HK-2 (cell line): Measurements from ENCODE around the gene ZFX.
"Not testable (repeated sequence)": the region's sequence is repeated elsewhere in the genome, so short reads cannot be mapped to it uniquely, and the experiment has no call there.

Source experiments
- DNase-seq: peaks from one replicate; pipeline ENCODE4 v3.0.0-alpha.2; 2018; ENCODE audit not compliant: unreplicated experiment

The ZFX gene

DNA sequence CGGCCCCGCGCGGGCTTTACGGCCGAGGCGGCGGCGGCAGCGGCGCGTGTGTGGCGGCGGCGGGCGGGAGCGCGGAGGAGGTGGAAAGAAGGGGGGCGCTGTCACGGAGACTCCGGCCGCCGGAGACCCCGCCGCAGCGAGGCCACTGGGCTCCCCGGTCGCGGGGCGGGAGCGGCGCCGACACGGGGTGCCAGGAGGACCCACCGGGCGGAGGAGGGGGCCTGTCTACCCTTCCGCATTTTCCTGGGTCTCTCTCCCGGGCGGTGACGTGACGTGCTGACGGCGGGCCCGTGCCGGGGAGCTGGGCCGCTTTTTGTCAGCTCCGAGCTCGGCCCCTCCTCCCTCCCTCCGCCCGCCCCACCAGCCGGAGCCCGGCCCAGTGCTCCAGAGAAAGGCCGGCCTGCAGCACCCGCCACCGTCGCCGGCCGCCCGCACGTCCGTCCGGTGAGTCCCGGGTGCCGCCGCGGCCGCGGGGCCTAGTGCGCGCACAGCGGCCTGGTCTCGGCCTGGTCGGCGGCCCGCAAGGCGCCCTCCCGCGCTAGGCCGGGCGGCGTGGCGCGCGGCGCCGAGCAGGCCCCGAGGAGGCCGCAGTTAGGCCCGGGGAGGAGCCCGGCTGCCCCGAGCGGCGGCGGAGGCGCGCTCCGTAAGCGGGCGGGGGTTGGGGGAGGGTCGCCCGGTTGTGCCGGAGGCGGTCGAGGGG lies at the start of gene ZFX:
TSS of gene ZFX (plus strand) at position 379 of the 700 bp plus-strand sequence. CDS start 23,014 bp downstream, outside the sequence.
- DNase-seq, result peak; percentile 66

DNA sequence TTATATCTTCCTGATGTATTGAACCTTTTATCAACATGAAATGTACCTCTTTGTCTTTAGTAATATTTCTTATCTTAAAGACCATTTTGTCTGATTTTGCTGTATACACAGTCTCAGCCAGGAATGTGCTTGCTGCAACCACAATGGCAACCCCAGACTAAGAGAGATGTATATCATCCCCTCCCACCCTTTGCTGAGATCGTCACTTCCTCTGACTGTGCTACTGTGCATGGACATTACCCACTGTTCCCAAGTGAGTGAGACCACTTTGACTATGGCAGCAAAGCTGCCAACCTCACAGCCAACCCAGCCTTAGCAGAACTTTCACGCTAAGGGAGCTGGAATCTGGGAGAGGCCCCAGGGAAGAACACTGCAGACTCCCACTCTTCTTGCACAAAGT lies 48.8 kb upstream of the ZFX start:
- DNase-seq, result no peak

DNA sequence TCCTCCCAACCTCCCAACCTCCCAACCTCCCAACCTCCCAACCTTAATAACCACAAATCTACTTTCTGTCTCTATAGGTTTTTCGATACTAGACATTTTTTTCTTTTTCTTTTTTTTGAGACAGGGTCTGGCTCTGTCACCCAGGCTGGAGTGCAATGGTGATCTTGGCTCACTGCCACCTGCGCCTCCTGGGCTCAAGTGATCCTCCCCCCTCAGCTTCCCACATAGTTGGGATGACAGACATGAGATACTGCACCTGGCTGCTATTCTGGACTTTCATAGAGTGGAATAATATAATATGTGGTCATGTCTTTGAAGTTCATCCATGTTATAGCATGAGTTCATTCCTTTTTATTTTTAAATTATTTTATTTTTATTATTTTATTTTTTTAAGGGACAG lies 39.5 kb upstream of the ZFX start:
- no peak for DNase-seq

DNA sequence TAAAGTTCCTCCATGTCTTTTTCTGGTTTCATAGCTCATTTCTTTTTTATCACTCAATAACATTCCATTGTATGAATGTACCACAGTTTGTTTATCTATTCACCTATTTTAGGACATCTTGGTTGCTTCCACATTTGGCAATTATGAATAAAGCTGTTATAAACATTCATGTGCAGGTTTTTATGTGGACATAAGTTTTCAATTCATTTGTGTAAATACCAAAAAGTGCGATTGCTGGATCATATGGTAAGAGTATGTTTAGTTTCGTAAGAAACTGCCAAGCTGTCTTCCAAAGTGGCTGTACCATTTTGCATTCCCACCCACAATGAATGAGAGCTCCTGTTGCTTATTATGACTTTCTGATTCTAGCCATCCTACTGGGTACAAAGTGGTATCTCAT lies 36.3 kb upstream of the ZFX start:
- DNase-seq, result no peak

DNA sequence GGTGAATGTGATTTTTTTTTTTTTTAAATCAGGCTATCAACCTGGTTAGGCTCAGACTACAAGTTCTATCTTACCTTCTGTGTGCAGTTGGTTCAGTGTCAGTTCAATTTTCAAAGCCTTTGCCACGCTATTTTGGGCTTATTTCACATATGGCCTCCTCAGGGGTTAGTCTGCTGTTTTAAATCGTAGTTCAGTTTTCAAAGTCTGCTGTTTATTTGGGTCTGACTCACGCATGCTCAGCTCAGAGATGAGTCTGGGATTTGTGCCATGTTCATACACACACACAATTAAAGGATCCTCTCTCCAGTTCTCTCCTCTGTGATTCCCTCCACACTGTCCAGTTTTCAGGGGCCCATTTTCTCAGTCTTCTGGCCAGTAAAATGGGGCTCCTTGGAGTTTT lies 32.3 kb upstream of the ZFX start:
- no peak for DNase-seq

DNA sequence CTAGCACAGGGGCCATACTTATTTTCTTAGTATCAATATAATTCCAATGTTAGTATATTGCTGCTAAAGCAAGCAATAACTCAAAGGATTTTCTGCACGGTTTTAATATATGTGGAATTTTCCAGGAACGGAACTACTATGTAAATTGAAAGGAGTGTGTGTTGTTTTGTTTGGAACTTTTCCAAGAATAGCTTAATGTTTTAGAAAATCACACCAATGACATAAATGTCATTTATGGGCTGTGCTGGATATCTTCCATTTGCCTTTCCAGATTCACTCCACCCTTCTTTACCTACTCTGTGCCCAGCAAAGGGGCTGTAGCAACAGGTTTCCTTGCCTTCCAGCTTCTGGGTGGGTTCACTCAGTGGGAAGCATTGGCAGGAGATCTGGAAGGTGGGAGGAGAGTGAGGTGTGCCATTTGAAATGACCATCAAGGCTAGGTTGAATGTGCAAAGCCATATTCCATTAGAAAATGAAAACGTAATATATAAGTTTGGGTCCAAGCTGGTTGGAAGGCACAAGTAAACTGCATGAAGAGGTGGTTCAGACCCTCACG lies 25.2 kb upstream of the ZFX start:
- no peak for DNase-seq

DNA sequence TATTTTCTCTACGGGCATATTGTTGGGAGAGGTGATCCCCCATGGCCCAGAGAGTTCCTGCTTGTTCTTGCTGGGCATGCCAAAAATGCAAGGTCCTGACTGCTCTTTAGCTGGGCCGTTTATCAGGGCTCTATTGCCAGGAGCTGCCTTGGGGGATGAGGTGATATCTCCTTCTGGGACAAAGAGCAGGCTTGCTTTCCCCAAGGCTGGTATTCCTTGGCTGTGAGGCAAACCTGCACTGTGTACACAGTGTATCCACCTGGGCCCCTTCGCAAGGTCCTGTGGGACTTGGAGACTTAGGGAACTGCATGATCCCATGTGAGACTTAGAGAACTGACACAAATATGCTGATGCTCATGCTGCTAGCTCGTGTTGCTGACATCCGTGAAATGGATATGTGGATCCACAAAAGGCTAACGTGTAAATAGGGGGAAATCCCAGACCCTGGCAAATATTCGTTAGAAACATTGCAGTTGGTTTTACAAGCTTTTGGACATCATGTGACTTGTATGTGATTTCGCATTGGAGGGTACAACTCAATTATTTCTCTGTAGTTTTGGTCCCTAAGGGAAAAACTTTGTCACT lies 24.4 kb upstream of the ZFX start:
- DNase-seq, result no peak

DNA sequence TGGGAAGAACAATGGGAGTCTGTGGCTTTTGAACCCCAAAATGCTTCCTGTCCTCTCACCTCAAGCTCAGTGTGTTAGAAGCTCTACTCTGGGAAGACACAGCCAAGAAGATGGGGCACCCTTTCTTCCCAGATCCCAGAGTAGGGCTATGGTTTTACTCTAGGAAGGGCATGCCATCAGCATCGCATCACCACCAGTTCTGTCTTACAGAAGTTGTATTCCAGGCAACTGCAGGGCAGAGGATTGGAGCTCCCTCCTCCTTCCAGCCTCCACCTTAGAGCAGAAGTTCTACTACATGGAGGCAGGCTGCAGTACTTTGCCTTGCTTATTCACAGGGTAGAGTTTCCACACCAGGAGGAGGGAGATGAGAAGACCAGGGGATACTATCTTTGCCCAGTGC lies 18.1 kb upstream of the ZFX start:
- DNase-seq, result no peak

DNA sequence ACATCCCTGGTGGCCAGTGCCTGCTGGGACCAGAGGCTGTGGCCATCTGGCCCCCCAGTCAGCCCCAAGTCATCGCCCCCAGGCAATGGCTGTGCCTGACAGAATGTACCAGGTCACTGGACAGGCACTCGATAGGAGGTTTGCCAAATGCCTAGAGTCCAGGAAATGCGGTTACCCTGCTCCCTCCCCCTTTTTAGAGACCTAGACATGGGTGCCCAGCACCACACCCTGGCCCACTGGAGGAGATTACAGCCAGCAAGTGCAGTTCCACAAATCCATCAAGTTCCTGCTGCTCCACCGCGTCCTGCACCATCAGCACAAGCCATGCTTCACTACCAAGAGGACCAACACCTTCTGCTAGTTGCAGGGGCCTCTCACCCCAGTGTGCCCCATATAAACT lies 16.2 kb upstream of the ZFX start:
- DNase-seq, result no peak

DNA sequence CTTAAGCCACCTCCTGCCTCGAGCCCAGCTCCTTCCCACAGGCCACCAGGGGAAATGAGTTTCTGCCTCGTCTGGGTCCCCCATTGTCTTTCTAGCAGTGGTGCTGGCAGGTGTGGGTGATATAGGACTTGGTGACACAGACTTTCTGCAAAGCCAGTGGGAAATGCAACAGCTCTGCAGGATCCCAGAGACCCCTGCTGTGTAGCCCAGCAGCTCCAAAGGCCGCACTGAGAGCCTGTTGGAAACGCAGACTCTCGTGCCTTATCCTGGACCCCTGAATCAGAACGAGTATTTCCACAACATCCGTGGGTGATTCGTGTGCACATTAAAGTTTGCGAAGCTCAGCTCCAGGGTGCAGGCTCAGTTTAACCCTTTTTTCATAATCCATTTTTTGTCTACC lies 13.8 kb upstream of the ZFX start:
- not testable (repeated sequence) for DNase-seq

DNA sequence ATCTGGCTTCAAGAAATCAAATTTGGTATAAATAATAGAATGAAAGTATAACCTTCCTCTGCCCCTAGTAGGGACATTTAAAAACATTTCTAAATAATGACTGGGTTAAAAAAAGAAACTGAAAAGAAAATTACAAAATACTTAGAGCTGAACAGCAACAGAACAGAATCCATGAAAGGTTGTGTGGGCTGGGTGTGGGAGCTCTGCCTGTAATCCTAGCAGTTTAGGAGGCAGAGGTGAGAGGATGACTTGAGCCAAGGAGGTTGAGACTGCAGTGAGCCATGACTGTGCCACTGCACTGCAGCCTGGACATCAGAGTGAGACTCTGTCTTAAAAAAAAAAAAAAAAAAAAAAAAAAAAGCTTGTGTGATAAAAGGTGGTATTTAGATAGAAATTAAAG lies 12.3 kb upstream of the ZFX start:
- DNase-seq, result no peak

DNA sequence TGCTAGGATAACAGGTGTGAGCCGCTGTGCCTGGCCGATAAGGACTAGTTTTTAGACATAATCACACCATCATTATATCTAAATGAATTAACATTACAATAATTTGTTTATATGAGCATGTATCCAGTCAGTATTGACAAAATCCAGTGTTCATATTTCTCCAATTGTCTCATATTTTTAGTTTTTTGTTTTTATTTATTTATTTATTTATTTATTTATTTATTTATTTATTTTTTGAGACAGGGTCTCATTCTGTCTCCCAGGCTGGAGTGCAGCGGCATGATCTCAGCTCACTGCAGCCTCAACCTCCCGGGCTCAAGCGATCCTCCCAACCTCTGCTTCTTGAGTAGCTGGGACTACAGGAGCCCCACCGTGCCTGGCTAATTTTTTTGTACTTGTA lies 5.5 kb upstream of the ZFX start:
- DNase-seq, result not testable (repeated sequence)

DNA sequence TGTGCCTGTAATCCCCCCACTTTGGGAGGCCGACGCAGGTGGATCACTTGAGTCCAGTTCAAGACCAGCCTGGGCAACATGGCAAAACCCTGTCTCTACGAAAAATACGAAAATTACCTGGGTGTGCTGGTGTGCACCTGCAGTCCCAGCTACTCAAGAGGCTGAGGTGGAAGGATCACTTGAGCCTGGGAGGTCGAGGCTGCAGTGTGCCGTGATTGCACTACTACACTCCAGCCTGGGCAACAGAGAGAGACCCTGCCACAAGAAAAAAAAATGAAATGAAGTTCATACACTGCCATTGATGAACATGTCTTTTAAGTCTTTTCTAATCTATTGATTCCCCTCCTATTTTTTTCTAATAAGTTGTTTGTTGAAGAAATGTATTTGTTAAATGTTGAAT lies 5.0 kb upstream of the ZFX start:
- no peak for DNase-seq

DNA sequence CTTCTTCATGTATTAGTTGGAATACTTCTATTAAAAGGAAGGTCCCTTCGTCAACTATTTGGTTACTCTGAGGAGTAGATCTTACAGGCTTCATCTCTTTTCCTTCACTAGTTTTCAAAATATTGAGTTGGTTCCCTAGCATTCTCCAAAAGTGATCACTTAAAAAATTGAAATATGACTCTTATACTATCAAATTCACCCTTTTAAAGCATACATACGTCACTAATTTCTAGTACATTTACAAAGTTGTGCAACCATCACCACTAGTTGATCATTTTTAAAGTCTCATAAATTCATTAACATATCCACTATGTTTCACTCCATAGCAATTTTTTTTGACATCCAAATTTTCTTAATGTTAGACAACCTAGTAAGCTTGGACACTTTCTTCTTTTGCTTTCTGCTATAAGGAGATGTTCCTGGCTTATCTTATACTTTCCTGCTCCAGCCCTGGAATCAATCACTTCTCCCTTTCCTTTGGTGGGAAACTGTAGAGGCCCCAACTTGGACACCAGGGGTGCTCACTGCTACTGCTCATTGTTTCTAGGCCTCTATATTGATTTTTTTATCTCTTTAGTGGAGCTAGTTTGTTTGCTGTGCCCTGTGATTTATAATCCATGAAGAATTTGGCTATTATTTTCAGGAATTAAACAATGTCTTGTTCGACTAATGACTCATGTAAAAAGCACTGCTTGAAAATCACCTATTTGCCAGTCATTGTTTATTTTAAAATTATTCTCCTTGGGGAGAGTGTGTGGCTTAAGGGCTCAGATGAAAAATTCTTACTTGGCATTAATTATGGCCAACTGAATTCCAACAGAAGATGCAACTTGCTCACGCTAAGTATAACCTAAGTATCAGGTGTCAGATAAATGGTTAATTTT lies 4.0 kb upstream of the ZFX start:
- DNase-seq, result no peak

DNA sequence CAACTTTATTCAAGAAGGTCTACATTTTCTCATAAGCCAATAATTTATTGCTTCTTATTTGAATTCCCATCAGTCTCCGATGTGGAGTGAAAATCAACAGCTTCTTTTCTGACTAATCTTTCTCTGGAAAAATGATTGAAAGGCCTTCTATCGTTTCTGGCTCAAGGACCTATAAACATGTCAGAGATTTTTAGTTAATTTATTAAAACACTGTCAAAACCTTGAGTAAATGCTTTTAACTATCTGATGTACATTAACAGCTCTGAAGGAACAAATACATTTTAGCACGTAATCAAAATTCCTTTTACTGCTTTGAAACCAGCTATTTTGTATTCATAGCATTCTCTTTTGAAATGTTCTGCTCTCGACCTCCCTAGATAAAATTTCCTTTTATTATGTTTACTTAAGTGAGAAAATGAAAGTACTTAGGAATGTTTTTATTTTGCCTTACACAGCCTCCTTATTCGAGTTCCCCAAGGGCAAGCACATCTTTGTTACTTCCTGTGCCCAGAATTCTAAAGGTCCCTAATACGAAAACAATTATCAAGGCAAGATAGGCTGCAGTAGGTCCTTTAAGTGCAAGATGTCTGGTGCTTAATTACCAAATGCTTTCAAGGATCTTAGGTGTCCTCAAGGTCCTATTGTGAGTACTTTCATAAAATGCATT lies 3.1 kb upstream of the ZFX start:
- no peak for DNase-seq

DNA sequence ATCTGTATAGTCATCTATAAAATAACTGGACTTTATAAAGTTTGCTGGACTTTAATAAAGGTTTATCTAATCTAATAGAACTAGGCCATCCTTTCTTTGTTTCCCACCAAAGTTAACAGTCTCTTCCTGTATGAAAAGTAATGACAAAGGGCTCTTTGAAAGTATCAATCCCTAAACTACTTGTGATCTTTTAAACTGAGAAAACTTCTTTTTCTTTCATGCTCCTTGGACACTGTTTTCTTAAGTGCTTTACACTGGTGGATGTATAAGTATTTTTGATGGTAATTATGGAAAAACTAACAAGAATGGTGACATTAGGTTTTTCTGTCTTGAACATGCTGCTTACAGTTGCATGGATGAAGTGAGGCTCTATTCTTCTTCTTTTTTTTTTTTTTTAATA lies 2.4 kb upstream of the ZFX start:
- DNase-seq, result no peak

DNA sequence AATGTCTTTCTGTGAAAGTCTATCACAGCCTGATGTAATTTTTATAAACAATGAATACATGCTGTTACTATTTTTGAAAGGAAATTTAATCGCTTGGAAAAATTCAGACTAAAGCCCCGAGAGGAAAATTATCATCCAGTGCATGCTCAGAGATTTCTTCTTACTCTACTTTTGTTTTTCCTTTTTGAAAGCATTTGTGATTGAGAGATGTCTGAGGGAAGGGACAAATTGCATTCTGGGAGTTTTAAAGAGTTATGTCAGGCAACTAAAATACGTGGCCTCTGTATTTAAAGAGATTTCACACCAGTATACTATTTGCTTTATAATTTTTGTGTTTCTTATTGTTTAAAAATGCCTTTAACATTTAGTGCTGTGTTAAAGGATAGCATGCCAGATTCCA lies 1.4 kb upstream of the ZFX start:
- no peak for DNase-seq

DNA sequence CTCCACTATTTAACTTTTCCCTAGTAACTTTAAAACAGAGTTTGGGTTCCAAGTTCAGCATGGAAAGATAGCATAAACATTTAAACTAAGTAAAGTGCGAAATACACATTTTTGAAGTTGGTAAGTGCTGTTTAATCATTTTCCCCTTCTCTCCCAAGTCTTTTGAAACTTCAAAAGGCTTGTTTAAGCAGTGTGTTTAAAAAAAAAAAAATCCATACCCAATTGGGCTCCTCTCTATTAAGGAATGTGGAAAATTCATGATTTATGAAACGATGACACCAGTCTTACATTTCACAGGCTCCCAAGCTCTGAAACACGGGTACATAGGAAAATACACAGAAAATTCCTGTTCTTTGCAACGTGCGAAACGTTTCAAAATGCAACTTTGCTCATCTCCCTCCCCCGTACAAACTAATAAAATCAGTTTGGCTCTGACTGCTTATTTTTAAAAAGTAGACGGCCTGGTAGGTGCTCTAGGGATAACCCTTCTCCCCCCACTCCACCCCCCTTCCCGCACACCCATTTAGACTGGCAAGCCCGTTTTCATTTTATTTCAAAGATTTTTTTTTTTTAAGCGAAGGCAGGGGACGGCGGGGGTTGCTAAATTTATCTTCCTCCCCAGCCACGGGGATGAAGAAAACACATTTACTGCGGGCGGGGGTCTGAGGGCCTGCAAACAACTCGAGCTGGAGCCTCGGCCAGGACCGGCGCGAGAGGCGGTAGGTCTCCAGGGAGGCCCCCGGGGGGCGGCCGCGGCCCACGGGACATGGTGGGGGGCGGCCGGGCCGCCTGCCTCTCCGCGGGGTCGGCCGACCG lies 786 bp upstream of the ZFX start:
- DNase-seq, result peak; percentile 28

DNA sequence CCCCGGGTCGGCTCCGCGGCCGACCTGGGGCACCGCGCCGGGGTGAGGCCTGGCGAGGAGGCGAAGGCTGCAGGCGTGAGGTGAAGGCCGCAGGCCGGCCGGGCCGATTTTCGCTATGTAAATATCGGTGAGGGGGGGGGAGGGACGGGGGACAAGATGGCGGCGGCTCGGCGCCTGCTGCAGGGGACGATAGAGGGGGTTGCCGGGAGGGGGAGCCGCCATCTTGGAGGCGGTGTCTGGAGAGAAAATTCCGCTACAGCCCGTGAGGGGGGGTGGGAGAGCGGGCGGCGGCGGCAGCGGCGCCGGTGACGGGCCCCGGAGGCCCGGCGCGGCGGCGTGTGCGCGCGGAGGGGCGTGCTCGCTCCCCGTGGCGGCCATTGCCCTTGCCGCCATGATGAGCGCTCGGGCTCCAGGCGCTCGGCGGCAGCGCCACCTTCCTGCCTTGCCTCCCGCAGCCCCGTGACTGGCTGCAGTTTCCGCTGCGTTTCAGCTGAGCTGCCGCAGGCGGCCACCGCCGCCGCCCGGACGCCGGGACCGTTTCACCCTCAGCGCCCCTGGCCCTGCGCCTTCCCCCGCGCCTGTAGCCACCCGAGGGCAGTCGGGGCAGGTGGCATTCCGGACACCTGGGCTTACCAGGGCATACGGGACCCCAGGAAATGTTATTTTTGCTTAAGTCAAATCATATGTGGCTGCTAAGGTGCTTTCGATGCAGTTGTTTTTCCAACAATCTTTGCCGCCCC lies 692 bp downstream of the ZFX start:
- DNase-seq, result peak; percentile 84

DNA sequence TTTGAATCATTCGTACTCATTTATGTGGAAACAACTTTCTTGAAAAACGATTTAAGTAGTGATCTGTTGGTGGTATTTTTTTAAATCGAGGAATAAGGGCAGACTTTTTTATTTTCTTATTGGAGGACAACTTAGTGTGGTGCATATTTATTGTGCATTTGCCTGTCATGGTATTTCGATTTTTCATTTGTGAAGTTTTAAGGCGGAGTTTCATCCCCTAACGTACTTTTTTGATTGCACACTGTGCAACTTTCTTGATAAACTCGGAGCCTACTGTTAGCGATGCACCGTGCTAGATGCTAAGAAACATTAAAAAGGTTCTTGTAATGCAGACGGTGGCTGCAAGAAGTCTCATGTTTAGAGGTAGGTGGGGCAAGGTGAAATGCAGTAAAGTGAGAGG lies 1.4 kb downstream of the ZFX start:
- no peak for DNase-seq

DNA sequence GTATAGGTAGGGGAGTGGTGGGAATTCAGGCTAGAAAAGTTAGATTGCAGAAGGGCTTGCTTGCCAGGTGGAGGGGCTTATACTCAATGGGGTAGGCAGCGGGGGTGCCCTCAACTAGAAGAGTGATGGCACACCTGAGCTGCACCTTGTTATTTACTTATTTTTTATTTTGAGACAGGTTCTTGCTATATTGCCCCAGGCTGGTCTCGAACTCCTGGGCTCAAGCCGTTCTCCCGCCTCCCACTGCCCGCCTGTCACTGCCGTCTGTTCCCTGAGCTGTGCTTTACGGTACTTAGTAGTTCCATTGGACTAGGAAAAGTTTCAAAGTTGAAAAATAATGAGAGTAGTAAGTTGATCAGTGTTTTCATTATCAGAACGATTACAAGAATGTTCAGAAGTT lies 2.0 kb downstream of the ZFX start:
- DNase-seq, result no peak
